Measurements from ENCODE around the gene CRNKL1.

CRNKL1 gene

GRCh38 chr20:20052074-20052970 is at the start of gene CRNKL1, which contains the start of gene CFAP61:
CRNKL1 (minus strand) TSS chr20:20052466; CDS start chr20:20052342, 124 bp downstream.
CFAP61 (plus strand) TSS chr20:20052532; CDS start chr20:20056654, 4,122 bp downstream.
- peak; percentile 91 to 92 for DNase-seq (ENCODE audit: low read depth in 1 of 2, low spot score in 1 of 2)

- DNase-seq (ENCODE audit: low read depth in 1 of 2, low spot score in 1 of 2), result no peak
Measured at GRCh38 chr20:20100881-20101280, 48.6 kb upstream of the CRNKL1 start.

GRCh38 chr20:20096421-20096820 is 44.2 kb upstream of the CRNKL1 start:
- DNase-seq (ENCODE audit: low read depth in 1 of 2, low spot score in 1 of 2), result no peak

- no peak for DNase-seq (ENCODE audit: low read depth in 1 of 2, low spot score in 1 of 2)
Measured at GRCh38 chr20:20095114-20095872, 43.0 kb upstream of the CRNKL1 start.

- no peak for DNase-seq (ENCODE audit: low read depth in 1 of 2, low spot score in 1 of 2)
Measured at GRCh38 chr20:20094410-20094809, 42.1 kb upstream of the CRNKL1 start.

- DNase-seq (ENCODE audit: low read depth in 1 of 2, low spot score in 1 of 2), result no peak
Measured at GRCh38 chr20:20092827-20093226, 40.6 kb upstream of the CRNKL1 start.

GRCh38 chr20:20089939-20090338 is 37.7 kb upstream of the CRNKL1 start:
- DNase-seq (ENCODE audit: low read depth in 1 of 2, low spot score in 1 of 2), result no peak

- no peak for DNase-seq (ENCODE audit: low read depth in 1 of 2, low spot score in 1 of 2)
Measured at GRCh38 chr20:20089018-20089417, 36.8 kb upstream of the CRNKL1 start.

GRCh38 chr20:20085812-20086211 is 33.5 kb upstream of the CRNKL1 start:
- no peak for DNase-seq (ENCODE audit: low read depth in 1 of 2, low spot score in 1 of 2)

GRCh38 chr20:20085071-20085470 is 32.8 kb upstream of the CRNKL1 start:
- DNase-seq (ENCODE audit: low read depth in 1 of 2, low spot score in 1 of 2), result no peak

GRCh38 chr20:20084296-20084752 is 32.1 kb upstream of the CRNKL1 start:
- DNase-seq (ENCODE audit: low read depth in 1 of 2, low spot score in 1 of 2), result no peak

- DNase-seq (ENCODE audit: low read depth in 1 of 2, low spot score in 1 of 2), result no peak
Measured at GRCh38 chr20:20083807-20084206, 31.5 kb upstream of the CRNKL1 start.

GRCh38 chr20:20079102-20079784 is 27.0 kb upstream of the CRNKL1 start:
- DNase-seq (ENCODE audit: low read depth in 1 of 2, low spot score in 1 of 2), result no peak

- DNase-seq (ENCODE audit: low read depth in 1 of 2, low spot score in 1 of 2), result no peak
Measured at GRCh38 chr20:20078041-20078440, 25.8 kb upstream of the CRNKL1 start.

GRCh38 chr20:20076297-20077065 is 24.2 kb upstream of the CRNKL1 start:
- no peak for DNase-seq (ENCODE audit: low read depth in 1 of 2, low spot score in 1 of 2)

GRCh38 chr20:20075032-20075431 is 22.8 kb upstream of the CRNKL1 start:
- no peak for DNase-seq (ENCODE audit: low read depth in 1 of 2, low spot score in 1 of 2)

GRCh38 chr20:20073801-20074371 is 21.6 kb upstream of the CRNKL1 start:
- no peak for DNase-seq (ENCODE audit: low read depth in 1 of 2, low spot score in 1 of 2)

GRCh38 chr20:20070871-20071726 is 18.8 kb upstream of the CRNKL1 start:
- DNase-seq (ENCODE audit: low read depth in 1 of 2, low spot score in 1 of 2), result no peak

GRCh38 chr20:20065361-20065760 is 13.1 kb upstream of the CRNKL1 start:
- no peak for DNase-seq (ENCODE audit: low read depth in 1 of 2, low spot score in 1 of 2)

Measured in stimulated activated CD4-positive, alpha-beta T cell treated with anti-CD3 and anti-CD28 coated beads, Interleukin-15, amount 100 ng/mL, for 1 hour (primary cell).